Measurements from ENCODE around the gene SLC36A1. TPM values are rescaled to one million over a fixed set of nuclear protein-coding genes. Genes with fewer than 3 reads are reported as not detected.

Gene SLC36A1
- total RNA-seq, 1 donor from 2014 or later = 42.5 TPM

- H3K4me1 Mint-ChIP-seq (ENCODE audit: unreplicated experiment) = peaks cover 13% of the 10 kb centered on the region
- no peaks in the 10 kb centered on the region for H3K9me3 Mint-ChIP-seq (ENCODE audit: unreplicated experiment)
- no peak for DNase-seq (ENCODE audit: extremely low spot score, unreplicated experiment)
- TF ChIP-seq CTCF (IDR thresholded peaks at IDR 0.05) = no peak
- no peaks in the 10 kb centered on the region for H3K27me3 Mint-ChIP-seq (ENCODE audit: unreplicated experiment)
- H3K4me3 Mint-ChIP-seq (ENCODE audit: unreplicated experiment) = no peak overlapping the region
- peaks cover 43% of the 10 kb centered on the region for H3K36me3 Mint-ChIP-seq (ENCODE audit: unreplicated experiment)
- H3K27ac Mint-ChIP-seq (ENCODE audit: unreplicated experiment) = no peak overlapping the region
These were observed 45.3 kb downstream of the SLC36A1 start for GRCh38 chr5:151492729-151493128.

- Mint-ChIP-seq H3K36me3 (ENCODE audit: unreplicated experiment) (peaks cover 35% of the 10 kb centered on the region), H3K9me3 (ENCODE audit: unreplicated experiment) (no peaks in the 10 kb centered on the region), H3K4me3 (ENCODE audit: unreplicated experiment) (no peak overlapping the region), H3K4me1 (ENCODE audit: unreplicated experiment) (peaks cover 17% of the 10 kb centered on the region), H3K27ac (ENCODE audit: unreplicated experiment) (no peak overlapping the region), H3K27me3 (ENCODE audit: unreplicated experiment) (no peaks in the 10 kb centered on the region)
- DNase-seq (ENCODE audit: extremely low spot score, unreplicated experiment) = no peak
- TF ChIP-seq CTCF (IDR thresholded peaks at IDR 0.05) = no peak
These were observed 46.3 kb downstream of the SLC36A1 start for GRCh38 chr5:151493665-151494064.

GRCh38 chr5:151495320-151495719, 47.9 kb downstream of the SLC36A1 start:
- DNase-seq (ENCODE audit: extremely low spot score, unreplicated experiment) = no peak
- TF ChIP-seq CTCF (IDR thresholded peaks at IDR 0.05) = no peak
- H3K4me3 Mint-ChIP-seq (ENCODE audit: unreplicated experiment) = no peak overlapping the region

GRCh38 chr5:151496041-151496484, 48.7 kb downstream of the SLC36A1 start:
- DNase-seq (ENCODE audit: extremely low spot score, unreplicated experiment) = no peak
- no peak for TF ChIP-seq CTCF (IDR thresholded peaks at IDR 0.05)
- Mint-ChIP-seq H3K27ac (ENCODE audit: unreplicated experiment) (no peak overlapping the region), H3K4me1 (ENCODE audit: unreplicated experiment) (peaks cover 29% of the 10 kb centered on the region), H3K27me3 (ENCODE audit: unreplicated experiment) (no peaks in the 10 kb centered on the region), H3K9me3 (ENCODE audit: unreplicated experiment) (no peaks in the 10 kb centered on the region), H3K36me3 (ENCODE audit: unreplicated experiment) (peaks cover 18% of the 10 kb centered on the region), H3K4me3 (ENCODE audit: unreplicated experiment) (no peak overlapping the region)

More at GRCh38 chr5:151495320-151495719, 47.9 kb downstream of the SLC36A1 start:
- H3K27me3 Mint-ChIP-seq (ENCODE audit: unreplicated experiment) = no peaks in the 10 kb centered on the region
- H3K4me1 Mint-ChIP-seq (ENCODE audit: unreplicated experiment) = peaks cover 24% of the 10 kb centered on the region
- H3K36me3 Mint-ChIP-seq (ENCODE audit: unreplicated experiment) = peaks cover 22% of the 10 kb centered on the region
- no peaks in the 10 kb centered on the region for H3K9me3 Mint-ChIP-seq (ENCODE audit: unreplicated experiment)
- H3K27ac Mint-ChIP-seq (ENCODE audit: unreplicated experiment) = no peak overlapping the region

- Mint-ChIP-seq H3K4me3 (ENCODE audit: unreplicated experiment) (no peak overlapping the region), H3K9me3 (ENCODE audit: unreplicated experiment) (no peaks in the 10 kb centered on the region), H3K4me1 (ENCODE audit: unreplicated experiment) (peaks cover 29% of the 10 kb centered on the region), H3K27ac (ENCODE audit: unreplicated experiment) (no peak overlapping the region), H3K27me3 (ENCODE audit: unreplicated experiment) (no peaks in the 10 kb centered on the region), H3K36me3 (ENCODE audit: unreplicated experiment) (peaks cover 8% of the 10 kb centered on the region)
- no peak for DNase-seq (ENCODE audit: extremely low spot score, unreplicated experiment)
- TF ChIP-seq CTCF (IDR thresholded peaks at IDR 0.05) = peak; percentile 43
These were observed 50.1 kb downstream of the SLC36A1 start for GRCh38 chr5:151497391-151498002.
